HL-60 (cell line): ENCODE results near the gene ABHD2.

Experiments used
- CTCF ChIP-seq: IDR thresholded peaks from one replicate; pipeline ENCODE4 v1.5.1; 2011; ENCODE audit warnings: low read length, control low read depth, inconsistent platforms; ENCODE audit not compliant: insufficient read depth
- GABPA ChIP-seq: IDR thresholded peaks from 2 replicates; pipeline ENCODE4 v1.6.1; 2012; ENCODE audit warnings: low read depth
- POLR2AphosphoS5 ChIP-seq: IDR thresholded peaks from 2 replicates; pipeline ENCODE4 v1.6.1; 2012; ENCODE audit warnings: low read depth
- REST ChIP-seq: IDR thresholded peaks from 2 replicates; pipeline ENCODE4 v1.6.1; 2012; ENCODE audit warnings: low read depth; ENCODE audit not compliant: insufficient replicate concordance
- SPI1 ChIP-seq: IDR thresholded peaks from 2 replicates; pipeline ENCODE4 v1.6.1; 2012; ENCODE audit warnings: low read depth, mild to moderate bottlenecking, borderline replicate concordance

GRCh38 chr15:89103481-89104171, 15.4 kb downstream of the ABHD2 start:
- TF ChIP-seq CTCF, result no peak
- TF ChIP-seq REST, result no peak
- no peak for TF ChIP-seq POLR2AphosphoS5
- TF ChIP-seq GABPA, result no peak
- TF ChIP-seq SPI1, result no peak
